ENCODE data around the gene TAF12. TPM values are rescaled to one million over a fixed set of nuclear protein-coding genes. Genes with fewer than 3 reads are reported as not detected.

TAF12 gene
- total RNA-seq, 1 experiment from 2014 or later = 18.6 TPM

DNA sequence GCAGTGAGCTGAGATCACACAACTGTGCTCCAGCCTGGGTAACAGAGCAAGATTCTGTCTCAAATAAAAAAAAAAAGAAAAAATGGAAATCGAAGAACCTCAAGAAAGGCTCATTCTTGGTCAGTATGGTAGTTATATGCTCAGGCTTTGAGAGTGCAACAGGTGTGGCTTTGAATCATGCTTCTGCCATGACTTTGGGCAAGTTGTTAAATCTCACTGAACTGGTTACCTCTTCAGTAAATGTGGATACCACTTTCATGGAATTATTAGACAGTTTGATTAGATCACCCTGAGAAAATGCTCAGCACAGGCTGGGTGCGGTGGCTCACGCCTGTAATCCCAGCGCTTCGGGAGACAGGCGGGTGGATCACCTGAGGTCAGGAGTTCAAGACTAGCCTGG is 77.1 kb downstream of the TAF12 start:
- Mint-ChIP-seq H3K4me3 (no peak overlapping the region), H3K27me3 (ENCODE audit: low read depth) (no peaks in the 10 kb centered on the region), H3K9me3 (no peaks in the 10 kb centered on the region), H3K4me1 (no peaks in the 10 kb centered on the region), H3K36me3 (peaks cover 62% of the 10 kb centered on the region), H3K27ac (no peak overlapping the region)
- ATAC-seq (no peak), DNase-seq (ENCODE audit: low spot score) (no peak)
- no peak for TF ChIP-seq CBFB (CRISPR knock-in tag; IDR thresholded peaks at IDR 0.05; ENCODE audit: low read depth)
- TF ChIP-seq OVOL2 (CRISPR knock-in tag; IDR thresholded peaks at IDR 0.05; ENCODE audit: borderline replicate concordance) = no peak
- TF ChIP-seq ZNF219 (CRISPR knock-in tag; IDR thresholded peaks at IDR 0.05; ENCODE audit: borderline replicate concordance) = no peak
- no peak for TF ChIP-seq CREM (CRISPR knock-in tag; IDR thresholded peaks at IDR 0.05)
- TF ChIP-seq, protein P1, sequence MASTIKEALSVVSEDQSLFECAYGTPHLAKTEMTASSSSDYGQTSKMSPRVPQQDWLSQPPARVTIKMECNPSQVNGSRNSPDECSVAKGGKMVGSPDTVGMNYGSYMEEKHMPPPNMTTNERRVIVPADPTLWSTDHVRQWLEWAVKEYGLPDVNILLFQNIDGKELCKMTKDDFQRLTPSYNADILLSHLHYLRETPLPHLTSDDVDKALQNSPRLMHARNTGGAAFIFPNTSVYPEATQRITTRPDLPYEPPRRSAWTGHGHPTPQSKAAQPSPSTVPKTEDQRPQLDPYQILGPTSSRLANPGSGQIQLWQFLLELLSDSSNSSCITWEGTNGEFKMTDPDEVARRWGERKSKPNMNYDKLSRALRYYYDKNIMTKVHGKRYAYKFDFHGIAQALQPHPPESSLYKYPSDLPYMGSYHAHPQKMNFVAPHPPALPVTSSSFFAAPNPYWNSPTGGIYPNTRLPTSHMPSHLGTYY (CRISPR knock-in tag; IDR thresholded peaks at IDR 0.05) = no peak
- TF ChIP-seq, protein P2, sequence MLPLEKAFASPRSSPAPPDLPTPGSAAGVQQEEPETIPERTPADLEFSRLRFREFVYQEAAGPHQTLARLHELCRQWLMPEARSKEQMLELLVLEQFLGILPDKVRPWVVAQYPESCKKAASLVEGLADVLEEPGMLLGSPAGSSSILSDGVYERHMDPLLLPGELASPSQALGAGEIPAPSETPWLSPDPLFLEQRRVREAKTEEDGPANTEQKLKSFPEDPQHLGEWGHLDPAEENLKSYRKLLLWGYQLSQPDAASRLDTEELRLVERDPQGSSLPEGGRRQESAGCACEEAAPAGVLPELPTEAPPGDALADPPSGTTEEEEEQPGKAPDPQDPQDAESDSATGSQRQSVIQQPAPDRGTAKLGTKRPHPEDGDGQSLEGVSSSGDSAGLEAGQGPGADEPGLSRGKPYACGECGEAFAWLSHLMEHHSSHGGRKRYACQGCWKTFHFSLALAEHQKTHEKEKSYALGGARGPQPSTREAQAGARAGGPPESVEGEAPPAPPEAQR (CRISPR knock-in tag; IDR thresholded peaks at IDR 0.05) = no peak
- no peak for TF ChIP-seq ZNF121 (CRISPR knock-in tag; IDR thresholded peaks at IDR 0.05)
- no peak for TF ChIP-seq JUN (CRISPR knock-in tag; IDR thresholded peaks at IDR 0.05)
- POLR2A ChIA-PET = no interaction called here
- CTCF ChIA-PET = interaction anchor here (1.6 kb wide), 1 partner anchor 37 kb away, joined by 10 read pairs; no protein-coding TSS in a partner anchor

GRCh38 chr1:28565040-28565439 is 77.8 kb downstream of the TAF12 start:
- POLR2A ChIA-PET = no interaction called here
- H3K36me3 Mint-ChIP-seq = peaks cover 67% of the 10 kb centered on the region
- H3K4me1 Mint-ChIP-seq = no peaks in the 10 kb centered on the region
- H3K27me3 Mint-ChIP-seq (ENCODE audit: low read depth) = no peaks in the 10 kb centered on the region
- no peak for TF ChIP-seq TP53 (CRISPR knock-in tag; IDR thresholded peaks at IDR 0.05)
- CTCF ChIA-PET = interaction anchor here (1.6 kb wide), 1 partner anchor 38 kb away, joined by 10 read pairs; no protein-coding TSS in a partner anchor
- H3K27ac Mint-ChIP-seq = no peak overlapping the region
- ATAC-seq (no peak), DNase-seq (ENCODE audit: low spot score) (no peak)
- no peak overlapping the region for H3K4me3 Mint-ChIP-seq
- H3K9me3 Mint-ChIP-seq = no peaks in the 10 kb centered on the region

DNA sequence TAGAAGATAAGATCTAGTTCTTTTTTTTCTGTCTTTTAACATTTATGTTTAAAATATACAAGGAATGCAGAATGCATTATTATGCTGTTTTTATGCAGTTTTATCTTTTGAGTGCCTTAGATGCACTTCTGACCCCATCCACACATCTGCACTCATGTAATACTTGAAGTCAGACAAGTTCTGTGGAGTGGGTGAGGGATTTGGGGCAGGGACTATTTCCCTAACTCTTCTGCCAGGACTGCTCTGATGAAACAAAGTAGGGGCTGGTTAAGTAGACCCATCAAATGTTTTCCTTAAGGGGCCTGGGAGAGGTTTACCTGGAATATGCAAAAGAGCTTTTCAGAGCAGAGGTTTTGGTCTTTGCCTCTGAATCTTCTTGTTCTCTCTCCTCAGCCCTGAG is 78.6 kb downstream of the TAF12 start:
- CTCF ChIA-PET = interaction anchor here (1.6 kb wide), 1 partner anchor 38 kb away, joined by 10 read pairs; no protein-coding TSS in a partner anchor
- TF ChIP-seq ZNF425 (CRISPR knock-in tag; conservative IDR thresholded peaks at IDR 0.05) = no peak
- TF ChIP-seq, protein P3, sequence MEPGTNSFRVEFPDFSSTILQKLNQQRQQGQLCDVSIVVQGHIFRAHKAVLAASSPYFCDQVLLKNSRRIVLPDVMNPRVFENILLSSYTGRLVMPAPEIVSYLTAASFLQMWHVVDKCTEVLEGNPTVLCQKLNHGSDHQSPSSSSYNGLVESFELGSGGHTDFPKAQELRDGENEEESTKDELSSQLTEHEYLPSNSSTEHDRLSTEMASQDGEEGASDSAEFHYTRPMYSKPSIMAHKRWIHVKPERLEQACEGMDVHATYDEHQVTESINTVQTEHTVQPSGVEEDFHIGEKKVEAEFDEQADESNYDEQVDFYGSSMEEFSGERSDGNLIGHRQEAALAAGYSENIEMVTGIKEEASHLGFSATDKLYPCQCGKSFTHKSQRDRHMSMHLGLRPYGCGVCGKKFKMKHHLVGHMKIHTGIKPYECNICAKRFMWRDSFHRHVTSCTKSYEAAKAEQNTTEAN (CRISPR knock-in tag; IDR thresholded peaks at IDR 0.05) = no peak
- TF ChIP-seq FOXJ3 (CRISPR knock-in tag; IDR thresholded peaks at IDR 0.05; ENCODE audit: borderline replicate concordance) = no peak
- no peak for TF ChIP-seq EMX1 (CRISPR knock-in tag; IDR thresholded peaks at IDR 0.05)
- TF ChIP-seq, protein P4, sequence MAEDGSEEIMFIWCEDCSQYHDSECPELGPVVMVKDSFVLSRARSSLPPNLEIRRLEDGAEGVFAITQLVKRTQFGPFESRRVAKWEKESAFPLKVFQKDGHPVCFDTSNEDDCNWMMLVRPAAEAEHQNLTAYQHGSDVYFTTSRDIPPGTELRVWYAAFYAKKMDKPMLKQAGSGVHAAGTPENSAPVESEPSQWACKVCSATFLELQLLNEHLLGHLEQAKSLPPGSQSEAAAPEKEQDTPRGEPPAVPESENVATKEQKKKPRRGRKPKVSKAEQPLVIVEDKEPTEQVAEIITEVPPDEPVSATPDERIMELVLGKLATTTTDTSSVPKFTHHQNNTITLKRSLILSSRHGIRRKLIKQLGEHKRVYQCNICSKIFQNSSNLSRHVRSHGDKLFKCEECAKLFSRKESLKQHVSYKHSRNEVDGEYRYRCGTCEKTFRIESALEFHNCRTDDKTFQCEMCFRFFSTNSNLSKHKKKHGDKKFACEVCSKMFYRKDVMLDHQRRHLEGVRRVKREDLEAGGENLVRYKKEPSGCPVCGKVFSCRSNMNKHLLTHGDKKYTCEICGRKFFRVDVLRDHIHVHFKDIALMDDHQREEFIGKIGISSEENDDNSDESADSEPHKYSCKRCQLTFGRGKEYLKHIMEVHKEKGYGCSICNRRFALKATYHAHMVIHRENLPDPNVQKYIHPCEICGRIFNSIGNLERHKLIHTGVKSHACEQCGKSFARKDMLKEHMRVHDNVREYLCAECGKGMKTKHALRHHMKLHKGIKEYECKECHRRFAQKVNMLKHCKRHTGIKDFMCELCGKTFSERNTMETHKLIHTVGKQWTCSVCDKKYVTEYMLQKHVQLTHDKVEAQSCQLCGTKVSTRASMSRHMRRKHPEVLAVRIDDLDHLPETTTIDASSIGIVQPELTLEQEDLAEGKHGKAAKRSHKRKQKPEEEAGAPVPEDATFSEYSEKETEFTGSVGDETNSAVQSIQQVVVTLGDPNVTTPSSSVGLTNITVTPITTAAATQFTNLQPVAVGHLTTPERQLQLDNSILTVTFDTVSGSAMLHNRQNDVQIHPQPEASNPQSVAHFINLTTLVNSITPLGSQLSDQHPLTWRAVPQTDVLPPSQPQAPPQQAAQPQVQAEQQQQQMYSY (CRISPR knock-in tag; IDR thresholded peaks at IDR 0.05) = no peak
- TF ChIP-seq, protein P5, sequence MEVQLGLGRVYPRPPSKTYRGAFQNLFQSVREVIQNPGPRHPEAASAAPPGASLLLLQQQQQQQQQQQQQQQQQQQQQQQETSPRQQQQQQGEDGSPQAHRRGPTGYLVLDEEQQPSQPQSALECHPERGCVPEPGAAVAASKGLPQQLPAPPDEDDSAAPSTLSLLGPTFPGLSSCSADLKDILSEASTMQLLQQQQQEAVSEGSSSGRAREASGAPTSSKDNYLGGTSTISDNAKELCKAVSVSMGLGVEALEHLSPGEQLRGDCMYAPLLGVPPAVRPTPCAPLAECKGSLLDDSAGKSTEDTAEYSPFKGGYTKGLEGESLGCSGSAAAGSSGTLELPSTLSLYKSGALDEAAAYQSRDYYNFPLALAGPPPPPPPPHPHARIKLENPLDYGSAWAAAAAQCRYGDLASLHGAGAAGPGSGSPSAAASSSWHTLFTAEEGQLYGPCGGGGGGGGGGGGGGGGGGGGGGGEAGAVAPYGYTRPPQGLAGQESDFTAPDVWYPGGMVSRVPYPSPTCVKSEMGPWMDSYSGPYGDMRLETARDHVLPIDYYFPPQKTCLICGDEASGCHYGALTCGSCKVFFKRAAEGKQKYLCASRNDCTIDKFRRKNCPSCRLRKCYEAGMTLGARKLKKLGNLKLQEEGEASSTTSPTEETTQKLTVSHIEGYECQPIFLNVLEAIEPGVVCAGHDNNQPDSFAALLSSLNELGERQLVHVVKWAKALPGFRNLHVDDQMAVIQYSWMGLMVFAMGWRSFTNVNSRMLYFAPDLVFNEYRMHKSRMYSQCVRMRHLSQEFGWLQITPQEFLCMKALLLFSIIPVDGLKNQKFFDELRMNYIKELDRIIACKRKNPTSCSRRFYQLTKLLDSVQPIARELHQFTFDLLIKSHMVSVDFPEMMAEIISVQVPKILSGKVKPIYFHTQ (CRISPR knock-in tag; IDR thresholded peaks at IDR 0.05) = no peak
- no peaks in the 10 kb centered on the region for H3K4me1 Mint-ChIP-seq
- no peaks in the 10 kb centered on the region for H3K27me3 Mint-ChIP-seq (ENCODE audit: low read depth)
- no peak overlapping the region for H3K27ac Mint-ChIP-seq
- no peak for DNase-seq (ENCODE audit: low spot score)
- H3K36me3 Mint-ChIP-seq = peaks cover 71% of the 10 kb centered on the region
- no peak overlapping the region for H3K4me3 Mint-ChIP-seq
- H3K9me3 Mint-ChIP-seq = no peaks in the 10 kb centered on the region
- no peak for ATAC-seq
- POLR2A ChIA-PET = interaction anchor here (0.5 kb wide), 1 partner anchor 53 kb away, joined by 6 read pairs; no protein-coding TSS in a partner anchor
